Smooth muscle cell (in vitro differentiated cells): ENCODE data around the gene ITGAX. TPM values are rescaled to one million over a fixed set of nuclear protein-coding genes. Genes with fewer than 3 reads are reported as not detected.

ENCODE experiments used
- DNase-seq: peaks from one replicate; lab custom pipeline; 2025; ENCODE audit not compliant: unreplicated experiment; lab: John Stamatoyannopoulos, UW
- H2AFZ ChIP-seq: fragments of 200-600 bp; sonication (generic); 2 replicates; pipeline ENCODE4 v1.6.0; 2016; ENCODE audit warnings: antibody characterized with exemption, low read depth, mild to moderate bottlenecking
- H3F3A ChIP-seq: fragments of 200-600 bp; sonication (generic); 2 replicates; pipeline ENCODE4 v1.6.0; 2017; ENCODE audit warnings: antibody characterized with exemption, low read depth
- H3K27ac ChIP-seq: fragments of 200-600 bp; sonication (generic); 2 replicates; pipeline ENCODE4 v1.5.1; 2016; ENCODE audit warnings: low read depth, mild to moderate bottlenecking
- H3K27me3 ChIP-seq: fragments of 200-600 bp; sonication (generic); 2 replicates; pipeline ENCODE4 v1.6.1; 2016; ENCODE audit warnings: low read depth, mild to moderate bottlenecking
- H3K36me3 ChIP-seq: fragments of 200-600 bp; sonication (generic); 2 replicates; pipeline ENCODE4 v1.5.1; 2016; ENCODE audit warnings: low read depth
- H3K4me1 ChIP-seq: fragments of 200-600 bp; sonication (generic); 2 replicates; pipeline ENCODE4 v1.5.1; 2016; ENCODE audit warnings: low read depth
- H3K4me2 ChIP-seq: fragments of 200-600 bp; sonication (generic); 2 replicates; pipeline ENCODE4 v1.6.0; 2016; ENCODE audit warnings: mild to moderate bottlenecking
- H3K4me3 ChIP-seq: fragments of 200-600 bp; sonication (generic); 2 replicates; pipeline ENCODE4 v1.5.1; 2016; ENCODE audit warnings: mild to moderate bottlenecking
- H3K79me2 ChIP-seq: fragments of 200-600 bp; sonication (generic); 2 replicates; pipeline ENCODE4 v1.6.0; 2016; ENCODE audit warnings: low read depth, mild to moderate bottlenecking
- H3K9ac ChIP-seq: fragments of 200-600 bp; sonication (generic); 2 replicates; pipeline ENCODE4 v1.6.0; 2016; ENCODE audit warnings: low read depth
- H3K9me3 ChIP-seq: fragments of 200-600 bp; sonication (generic); replicated peaks from 2 replicates; pipeline ENCODE4 v1.5.1; 2016; ENCODE audit warnings: low read depth
- H4K20me1 ChIP-seq: fragments of 200-600 bp; sonication (generic); 2 replicates; pipeline ENCODE4 v1.6.0; 2016; ENCODE audit warnings: low read depth
- WGBS: methylation state at CpG from one replicate; pipeline ENCODE4 v1.1.7; 2016; ENCODE audit warnings: low lambda C conversion rate; 5-methylcytosine and 5-hydroxymethylcytosine counted together
- polyA plus RNA-seq: library from polyadenylated mRNA; unstranded; fragments of >200 nt; fragmentation: Nextera tagmentation; extraction: Ambion mirVana; gene quantifications from 2 replicates; pipeline ENCODE4 v1.2.1, GENCODE V29; 2016
- total RNA-seq: library from RNA; depleted of rRNA; stranded (reverse); fragments of >200 nt; gene quantifications from 2 replicates; pipeline ENCODE4 v1.2.3, GENCODE V29; 2014
- TF ChIP-seq, protein P1 (sequence below): fragments of 200-600 bp; sonication (generic); IDR thresholded peaks from 2 replicates; pipeline ENCODE4 v1.5.1; 2017; ENCODE audit warnings: borderline replicate concordance, mild to moderate bottlenecking, antibody characterized with exemption; ENCODE audit not compliant: insufficient read depth, poor library complexity, severe bottlenecking

Gene ITGAX
- total and polyA plus RNA-seq, 2 experiments from 2014 or later, result 0.31 TPM; not detected in 1

DNA sequence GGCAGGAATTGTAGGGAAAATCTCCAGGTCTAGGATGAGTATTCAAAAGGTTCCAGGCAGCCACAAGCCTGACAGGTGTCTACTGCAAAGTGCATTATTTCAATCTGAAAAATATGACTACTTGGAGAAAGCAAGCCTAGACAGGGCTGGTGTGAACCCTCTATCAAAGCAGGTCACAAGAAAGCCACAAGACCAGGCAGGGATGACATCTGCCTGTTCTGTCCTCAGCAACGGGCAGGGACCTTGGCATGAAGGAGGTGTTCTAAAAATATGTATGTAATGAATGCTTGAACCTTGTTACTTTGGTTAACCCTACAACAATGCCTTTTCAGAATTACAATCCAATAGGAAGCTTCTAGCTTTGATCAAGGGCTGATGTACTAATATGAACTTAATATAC is 74.3 kb downstream of the ITGAX start:
- H3K4me2 ChIP-seq, result no peak overlapping the region
- TF ChIP-seq, protein P1, sequence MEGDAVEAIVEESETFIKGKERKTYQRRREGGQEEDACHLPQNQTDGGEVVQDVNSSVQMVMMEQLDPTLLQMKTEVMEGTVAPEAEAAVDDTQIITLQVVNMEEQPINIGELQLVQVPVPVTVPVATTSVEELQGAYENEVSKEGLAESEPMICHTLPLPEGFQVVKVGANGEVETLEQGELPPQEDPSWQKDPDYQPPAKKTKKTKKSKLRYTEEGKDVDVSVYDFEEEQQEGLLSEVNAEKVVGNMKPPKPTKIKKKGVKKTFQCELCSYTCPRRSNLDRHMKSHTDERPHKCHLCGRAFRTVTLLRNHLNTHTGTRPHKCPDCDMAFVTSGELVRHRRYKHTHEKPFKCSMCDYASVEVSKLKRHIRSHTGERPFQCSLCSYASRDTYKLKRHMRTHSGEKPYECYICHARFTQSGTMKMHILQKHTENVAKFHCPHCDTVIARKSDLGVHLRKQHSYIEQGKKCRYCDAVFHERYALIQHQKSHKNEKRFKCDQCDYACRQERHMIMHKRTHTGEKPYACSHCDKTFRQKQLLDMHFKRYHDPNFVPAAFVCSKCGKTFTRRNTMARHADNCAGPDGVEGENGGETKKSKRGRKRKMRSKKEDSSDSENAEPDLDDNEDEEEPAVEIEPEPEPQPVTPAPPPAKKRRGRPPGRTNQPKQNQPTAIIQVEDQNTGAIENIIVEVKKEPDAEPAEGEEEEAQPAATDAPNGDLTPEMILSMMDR, result no peak
- no peak overlapping the region for H3K4me3 ChIP-seq
- no peak overlapping the region for H2AFZ ChIP-seq
- H3K79me2 ChIP-seq, result no peaks in the 10 kb centered on the region
- no peaks in the 10 kb centered on the region for H3K36me3 ChIP-seq
- 91% methylated on average over 1 of the region's 1 CpG for WGBS
- H3K9ac ChIP-seq, result no peak overlapping the region
- peaks cover 6% of the 10 kb centered on the region for H3K27me3 ChIP-seq
- H3K27ac ChIP-seq, result no peak overlapping the region
- H3F3A ChIP-seq, result no peaks in the 10 kb centered on the region
- H4K20me1 ChIP-seq, result no peaks in the 10 kb centered on the region
- DNase-seq, result no peak
- no peaks in the 10 kb centered on the region for H3K9me3 ChIP-seq
- H3K4me1 ChIP-seq, result no peaks in the 10 kb centered on the region

DNA sequence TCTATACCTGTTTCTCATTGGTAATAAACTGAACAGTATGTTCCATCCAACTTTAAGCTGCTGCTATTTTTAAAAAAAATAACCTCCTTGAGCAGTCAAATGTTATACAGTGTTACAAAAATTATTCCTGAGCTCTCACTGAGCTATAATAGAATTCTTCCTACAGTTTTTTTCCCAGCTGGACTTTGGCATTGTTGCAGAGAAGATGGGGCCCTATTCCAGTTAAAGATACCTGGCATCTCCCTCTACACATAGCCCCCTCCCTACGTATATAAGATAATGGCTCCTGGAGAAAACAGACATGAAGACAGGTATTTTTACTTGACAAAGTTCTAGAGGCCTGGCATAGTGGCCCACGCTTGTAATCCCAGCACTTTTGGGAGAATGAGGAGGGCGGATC is 74.8 kb downstream of the ITGAX start:
- Histone ChIP-seq H3K27ac (no peak overlapping the region), H3K9ac (no peak overlapping the region)

DNA sequence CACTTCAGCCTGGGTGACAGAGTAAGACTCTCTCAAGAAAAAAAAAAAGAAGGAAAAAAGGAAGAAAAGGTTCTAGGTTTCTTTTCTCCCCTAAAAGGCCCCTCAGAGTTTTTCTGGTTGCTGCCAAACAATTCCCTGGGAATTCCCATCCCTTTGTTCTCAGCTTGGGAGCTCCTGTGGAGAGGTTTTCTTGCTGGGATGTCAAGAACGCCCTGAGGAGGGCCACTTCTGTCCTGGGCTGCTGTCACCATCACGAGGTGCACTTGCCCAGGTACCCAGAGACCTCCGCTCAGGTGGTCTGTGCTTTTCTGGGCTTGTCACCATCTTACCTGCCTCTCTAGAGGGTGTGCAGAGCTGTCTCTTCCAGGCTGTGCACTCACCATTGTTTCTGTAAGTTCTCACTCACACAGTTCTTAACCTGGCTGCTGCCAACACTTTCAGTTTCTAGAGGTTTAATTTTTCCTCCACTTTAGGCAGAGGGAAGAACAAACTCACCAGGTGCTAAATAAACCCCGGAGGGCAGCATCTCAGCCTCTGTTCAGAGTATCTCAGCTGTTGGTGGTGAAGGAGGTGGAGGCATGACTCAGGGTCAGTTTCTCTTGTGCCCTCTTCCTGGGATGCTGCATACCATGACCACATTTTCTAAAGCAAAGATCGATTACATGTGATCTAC is 75.5 kb downstream of the ITGAX start:
- H3K4me2 ChIP-seq, result no peak overlapping the region

More for the DNA sequence above, 74.8 kb downstream of the ITGAX start:
- H3K4me3 ChIP-seq, result no peak overlapping the region
- peaks cover 6% of the 10 kb centered on the region for H3K27me3 ChIP-seq
- H2AFZ ChIP-seq, result no peak overlapping the region
- H3F3A ChIP-seq, result no peaks in the 10 kb centered on the region
- H4K20me1 ChIP-seq, result no peaks in the 10 kb centered on the region
- no peaks in the 10 kb centered on the region for H3K9me3 ChIP-seq
- 89% methylated on average over 3 of the region's 3 CpGs for WGBS
- H3K4me2 ChIP-seq, result no peak overlapping the region
- no peak for DNase-seq
- H3K36me3 ChIP-seq, result no peaks in the 10 kb centered on the region
- no peaks in the 10 kb centered on the region for H3K79me2 ChIP-seq
- no peaks in the 10 kb centered on the region for H3K4me1 ChIP-seq
- TF ChIP-seq, protein P1, result no peak

More for the DNA sequence above, 75.5 kb downstream of the ITGAX start:
- Histone ChIP-seq H3K4me1 (no peaks in the 10 kb centered on the region), H3K36me3 (no peaks in the 10 kb centered on the region), H3K9ac (no peak overlapping the region), H2AFZ (no peak overlapping the region), H3K27ac (no peak overlapping the region), H3K9me3 (no peaks in the 10 kb centered on the region), H3K4me3 (no peak overlapping the region), H3K27me3 (peaks cover 6% of the 10 kb centered on the region), H3K79me2 (no peaks in the 10 kb centered on the region), H4K20me1 (no peaks in the 10 kb centered on the region), H3F3A (no peaks in the 10 kb centered on the region)
- TF ChIP-seq, protein P1, result no peak
- 66% methylated on average over 5 of the region's 5 CpGs for WGBS
- no peak for DNase-seq

Other genes starting within 250 kb of the ITGAX start
- gene BCKDK, start 246.8 kb upstream of the ITGAX start, total RNA-seq, result 32.1 and 40.5 TPM in 2 replicates
- 82.6 and 87.9 TPM in 2 replicates for gene BCKDK, start 246.8 kb upstream of the ITGAX start, polyA plus RNA-seq
- 26.3 and 32.9 TPM in 2 replicates for gene KAT8, start 237.5 kb upstream of the ITGAX start, total RNA-seq
- 27.4 and 29.1 TPM in 2 replicates for gene KAT8, start 237.5 kb upstream of the ITGAX start, polyA plus RNA-seq
- gene PRSS8, start 219.4 kb upstream of the ITGAX start, total RNA-seq, result 15.1 and 17.3 TPM in 2 replicates
- gene PRSS8, start 219.4 kb upstream of the ITGAX start, polyA plus RNA-seq, result 13.9 and 68.0 TPM in 2 replicates
- gene PRSS36, start 205.1 kb upstream of the ITGAX start, total RNA-seq, result 1.6 TPM in 1 of 2 replicates, not detected in the other
- 0.31 and 0.66 TPM in 2 replicates for gene PRSS36, start 205.1 kb upstream of the ITGAX start, polyA plus RNA-seq
- gene FUS, start 175.0 kb upstream of the ITGAX start, total RNA-seq, result 56.2 and 58.6 TPM in 2 replicates
- gene FUS, start 175.0 kb upstream of the ITGAX start, polyA plus RNA-seq, result 225 and 316 TPM in 2 replicates
- gene PYCARD, start 152.4 kb upstream of the ITGAX start, total RNA-seq, result 15.6 and 30.8 TPM in 2 replicates
- 10.1 and 30.2 TPM in 2 replicates for gene PYCARD, start 152.4 kb upstream of the ITGAX start, polyA plus RNA-seq
- 0.04 TPM in 2 replicates for gene TRIM72, start 141.1 kb upstream of the ITGAX start, total RNA-seq
- gene TRIM72, start 141.1 kb upstream of the ITGAX start, polyA plus RNA-seq, result 0.07 TPM in 2 replicates
- gene PYDC1, start 138.0 kb upstream of the ITGAX start, total RNA-seq, result not detected in 2 replicates
- 1.1 and 1.7 TPM in 2 replicates for gene PYDC1, start 138.0 kb upstream of the ITGAX start, polyA plus RNA-seq
- 0.40 TPM in 1 of 2 replicates, not detected in the other for gene ITGAM, start 95.2 kb upstream of the ITGAX start, total RNA-seq
- gene ITGAM, start 95.2 kb upstream of the ITGAX start, polyA plus RNA-seq, result not detected in 2 replicates
- gene ITGAD, start 38.2 kb downstream of the ITGAX start, total RNA-seq, result not detected in 2 replicates
- not detected in 2 replicates for gene ITGAD, start 38.2 kb downstream of the ITGAX start, polyA plus RNA-seq
- gene COX6A2, start 73.2 kb downstream of the ITGAX start, total RNA-seq, result not detected in 2 replicates
- not detected in 2 replicates for gene COX6A2, start 73.2 kb downstream of the ITGAX start, polyA plus RNA-seq
- gene ZNF843, start 87.6 kb downstream of the ITGAX start, total RNA-seq, result 1.6 and 2.2 TPM in 2 replicates
- 1.7 and 2.3 TPM in 2 replicates for gene ZNF843, start 87.6 kb downstream of the ITGAX start, polyA plus RNA-seq
- 5.8 and 7.0 TPM in 2 replicates for gene ARMC5, start 104.3 kb downstream of the ITGAX start, total RNA-seq
- 19.6 and 24.6 TPM in 2 replicates for gene ARMC5, start 104.3 kb downstream of the ITGAX start, polyA plus RNA-seq
- 67.2 and 73.0 TPM in 2 replicates for gene TGFB1I1, start 117.0 kb downstream of the ITGAX start, total RNA-seq
- 203 and 213 TPM in 2 replicates for gene TGFB1I1, start 117.0 kb downstream of the ITGAX start, polyA plus RNA-seq
- gene SLC5A2, start 127.9 kb downstream of the ITGAX start, total RNA-seq, result 0.40 TPM in 1 of 2 replicates, not detected in the other
- 5.1 and 10.6 TPM in 2 replicates for gene SLC5A2, start 127.9 kb downstream of the ITGAX start, polyA plus RNA-seq
- gene RUSF1, start 153.2 kb downstream of the ITGAX start, total RNA-seq, result 55.9 and 68.7 TPM in 2 replicates
- gene RUSF1, start 153.2 kb downstream of the ITGAX start, polyA plus RNA-seq, result 72.1 and 73.7 TPM in 2 replicates
- not detected in 2 replicates for gene AHSP, start 172.7 kb downstream of the ITGAX start, total RNA-seq
- gene AHSP, start 172.7 kb downstream of the ITGAX start, polyA plus RNA-seq, result not detected in 2 replicates